Keratinocyte (primary cell): ENCODE data around the gene CENATAC.

Experiments used
- CTCF ChIP-seq, 3 experiments: IDR thresholded peaks in 1 of 3; conservative IDR thresholded peaks in 1 of 3; optimal IDR thresholded peaks in 1 of 3; 2 replicates in 2 of 3; 3 replicates in 1 of 3; pipeline versions ENCODE3 to v1.5.1; 2011; ENCODE audit warnings: low read length in 3 of 3, mild to moderate bottlenecking in 3 of 3, moderate library complexity in 2 of 3, control low read depth in 1 of 3, inconsistent platforms in 1 of 3; ENCODE audit not compliant: insufficient read depth in 2 of 3; ENCODE audit errors: extremely low read depth in 1 of 3
- EZH2 ChIP-seq: IDR thresholded peaks from one replicate; pipeline ENCODE4 v1.6.1; 2012; ENCODE audit warnings: inconsistent platforms, mild to moderate bottlenecking, low read length, moderate library complexity

GRCh38 chr11:119041821-119042514, 44.0 kb downstream of the CENATAC start:
- TF ChIP-seq CTCF (optimal IDR thresholded peaks at IDR 0.05 in 1 of 3, IDR thresholded peaks at IDR 0.05 in 1 of 3, conservative IDR thresholded peaks at IDR 0.05 in 1 of 3; ENCODE audit: extremely low read depth in 1 of 3, insufficient read depth in 2 of 3, low read length in 3 of 3) (no peak), EZH2 (no peak)
